Loucy (cell line): ENCODE data around the gene MALT1.

Experiments used
- EZH2phosphoT487 ChIP-seq: fragments of 200-600 bp; IDR thresholded peaks from 2 replicates; pipeline ENCODE4 v1.6.1; 2018; ENCODE audit warnings: antibody characterized with exemption, mild to moderate bottlenecking, moderate library complexity, borderline replicate concordance
- TF ChIP-seq, protein P1 (sequence below): fragments of 200-600 bp; sonication (generic); conservative IDR thresholded peaks from 2 replicates; pipeline ENCODE4 v1.5.1; 2014; ENCODE audit warnings: mild to moderate bottlenecking, antibody characterized with exemption, low read length

DNA sequence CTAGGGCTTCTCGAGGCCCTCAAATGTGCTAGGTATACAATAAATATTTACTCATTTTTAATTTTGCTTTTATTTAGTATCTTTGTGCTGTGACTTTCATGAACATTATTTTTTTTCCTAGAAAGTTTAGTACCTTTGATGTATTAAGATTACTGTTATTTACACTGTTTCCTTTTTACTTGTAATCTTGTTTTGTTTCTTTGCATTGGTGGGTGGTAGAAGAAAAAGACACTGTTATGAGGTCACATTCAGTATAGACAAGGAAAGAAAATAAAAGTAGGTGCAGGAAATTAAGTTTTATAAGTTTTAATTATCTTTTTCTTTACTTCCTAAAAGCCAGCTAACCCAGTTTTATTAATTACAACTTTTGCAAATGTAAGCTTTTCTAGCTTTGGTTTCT lies 23.0 kb downstream of the MALT1 start:
- TF ChIP-seq, protein P1, sequence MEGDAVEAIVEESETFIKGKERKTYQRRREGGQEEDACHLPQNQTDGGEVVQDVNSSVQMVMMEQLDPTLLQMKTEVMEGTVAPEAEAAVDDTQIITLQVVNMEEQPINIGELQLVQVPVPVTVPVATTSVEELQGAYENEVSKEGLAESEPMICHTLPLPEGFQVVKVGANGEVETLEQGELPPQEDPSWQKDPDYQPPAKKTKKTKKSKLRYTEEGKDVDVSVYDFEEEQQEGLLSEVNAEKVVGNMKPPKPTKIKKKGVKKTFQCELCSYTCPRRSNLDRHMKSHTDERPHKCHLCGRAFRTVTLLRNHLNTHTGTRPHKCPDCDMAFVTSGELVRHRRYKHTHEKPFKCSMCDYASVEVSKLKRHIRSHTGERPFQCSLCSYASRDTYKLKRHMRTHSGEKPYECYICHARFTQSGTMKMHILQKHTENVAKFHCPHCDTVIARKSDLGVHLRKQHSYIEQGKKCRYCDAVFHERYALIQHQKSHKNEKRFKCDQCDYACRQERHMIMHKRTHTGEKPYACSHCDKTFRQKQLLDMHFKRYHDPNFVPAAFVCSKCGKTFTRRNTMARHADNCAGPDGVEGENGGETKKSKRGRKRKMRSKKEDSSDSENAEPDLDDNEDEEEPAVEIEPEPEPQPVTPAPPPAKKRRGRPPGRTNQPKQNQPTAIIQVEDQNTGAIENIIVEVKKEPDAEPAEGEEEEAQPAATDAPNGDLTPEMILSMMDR, result no peak
- no peak for TF ChIP-seq EZH2phosphoT487
